Activated CD8-positive, alpha-beta memory T cell treated with anti-CD3 and anti-CD28 coated beads for 4 hours (primary cell): ENCODE results near the gene DOCK2.
"Not testable (repeated sequence)": the region's sequence is repeated elsewhere in the genome, so short reads cannot be mapped to it uniquely, and the experiment has no call there.

Experiments
- DNase-seq, 2 donors: peaks; one replicate each; pipeline ENCODE4 v3.0.0-alpha.2; 2020; ENCODE audit warnings: low read depth in 2 of 2

DOCK2 gene

DNA sequence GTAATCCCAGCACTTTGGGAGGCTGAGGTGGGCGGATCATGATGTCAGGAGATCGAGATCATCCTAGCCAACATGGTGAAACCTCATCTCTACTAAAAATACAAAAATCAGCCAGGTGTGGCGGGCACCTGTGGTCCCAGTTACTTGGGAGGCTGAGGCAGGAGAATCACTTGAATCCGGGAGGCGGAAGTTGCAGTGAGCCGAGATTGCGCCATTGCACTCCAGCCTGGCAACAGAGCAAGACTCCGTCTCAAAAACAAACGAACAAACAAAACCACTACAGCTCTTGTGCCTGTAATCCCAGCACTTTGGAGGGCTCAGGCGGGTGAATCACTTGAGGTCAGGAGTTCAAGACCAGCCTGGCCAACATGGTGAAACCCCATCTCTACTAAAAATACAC is 457.3 kb downstream of the DOCK2 start:
- not testable (repeated sequence) for DNase-seq

DNA sequence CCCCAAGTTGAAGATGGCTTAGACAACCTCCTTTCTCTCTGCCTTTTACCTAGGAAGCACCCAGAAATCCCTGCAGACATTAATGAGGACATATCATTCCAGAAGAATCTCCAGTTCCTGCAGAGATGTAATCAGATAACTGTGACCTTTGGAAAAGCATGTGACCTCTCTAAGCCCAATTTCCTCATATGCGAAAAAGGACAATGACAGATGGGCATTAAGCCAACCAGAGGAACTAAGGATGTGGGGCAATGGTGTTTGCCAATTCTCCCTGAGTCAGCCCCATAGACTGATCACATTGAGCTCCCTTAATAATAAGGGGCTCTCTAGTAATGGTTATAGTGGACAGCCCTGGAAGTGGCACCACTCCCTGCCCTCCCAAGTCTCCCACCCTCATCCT is 458.6 kb downstream of the DOCK2 start:
- DNase-seq: no peak

DNA sequence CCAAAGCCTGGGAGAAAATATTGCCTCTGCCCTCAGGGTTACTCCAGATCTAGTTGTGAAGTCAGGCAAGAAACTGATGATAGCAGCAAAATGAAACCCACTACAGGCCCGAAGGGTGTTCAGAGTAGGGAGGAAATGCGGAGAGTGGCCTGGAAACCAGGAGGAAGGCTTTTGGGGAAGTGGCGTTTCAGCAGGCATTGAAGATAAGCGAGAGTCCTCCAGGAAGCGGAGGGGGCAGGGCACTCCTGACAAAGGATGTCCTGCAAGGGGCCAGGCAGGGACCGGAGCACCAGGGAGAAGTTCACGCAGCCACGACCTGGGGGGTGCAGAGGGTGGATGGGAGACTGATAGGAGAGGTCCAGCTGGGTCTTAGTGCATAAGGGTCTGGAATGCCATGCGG is 460.9 kb downstream of the DOCK2 start:
- no peak for DNase-seq

DNA sequence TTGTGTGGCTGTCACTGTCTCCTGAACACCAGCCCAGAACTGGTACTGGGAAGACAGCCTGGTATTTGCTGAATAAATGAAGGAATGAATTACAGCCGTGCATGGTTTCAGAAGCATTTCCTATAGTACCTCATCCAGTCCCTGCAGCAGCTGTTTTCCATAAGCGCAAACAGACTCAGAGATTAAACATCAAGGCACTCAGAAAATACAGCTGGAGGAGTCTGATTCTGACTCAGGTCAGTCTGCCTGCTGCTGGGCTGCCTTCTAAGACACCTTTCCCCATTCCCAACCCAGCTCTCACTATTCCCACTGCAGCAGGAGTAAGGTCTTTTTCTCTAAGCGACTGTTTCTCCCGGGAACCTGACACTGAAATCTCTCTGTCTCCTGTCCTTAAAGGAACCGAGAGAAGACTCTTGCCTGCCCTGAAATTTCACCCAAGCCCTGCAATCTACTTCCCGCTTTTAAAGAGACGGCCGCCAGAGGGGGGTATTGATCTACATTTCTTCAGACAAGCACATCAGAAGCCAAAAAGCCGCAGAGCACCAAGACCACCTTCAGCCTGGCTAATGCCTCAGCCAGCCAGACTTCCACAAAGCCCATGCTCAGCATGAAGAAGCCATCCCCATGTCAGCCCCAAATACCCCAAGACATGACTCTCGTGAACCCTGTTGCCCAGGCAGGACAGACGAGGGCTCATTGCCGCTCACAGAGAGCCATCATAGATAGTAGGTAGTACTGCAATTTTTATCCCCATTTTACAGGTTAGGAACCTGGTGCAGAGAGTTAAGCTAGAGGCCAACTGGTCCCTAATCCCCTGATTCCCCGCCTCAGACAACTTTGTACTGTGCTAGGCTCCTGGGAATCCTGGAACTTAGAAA is 463.2 kb downstream of the DOCK2 start:
- DNase-seq: peak; percentile 33 to 37

- no peak for DNase-seq
Measured at GRCh38 chr5:170103447-170103846, 466.4 kb downstream of the DOCK2 start.

- no peak for DNase-seq
Measured at GRCh38 chr5:170104299-170104698, 467.2 kb downstream of the DOCK2 start.

DNA sequence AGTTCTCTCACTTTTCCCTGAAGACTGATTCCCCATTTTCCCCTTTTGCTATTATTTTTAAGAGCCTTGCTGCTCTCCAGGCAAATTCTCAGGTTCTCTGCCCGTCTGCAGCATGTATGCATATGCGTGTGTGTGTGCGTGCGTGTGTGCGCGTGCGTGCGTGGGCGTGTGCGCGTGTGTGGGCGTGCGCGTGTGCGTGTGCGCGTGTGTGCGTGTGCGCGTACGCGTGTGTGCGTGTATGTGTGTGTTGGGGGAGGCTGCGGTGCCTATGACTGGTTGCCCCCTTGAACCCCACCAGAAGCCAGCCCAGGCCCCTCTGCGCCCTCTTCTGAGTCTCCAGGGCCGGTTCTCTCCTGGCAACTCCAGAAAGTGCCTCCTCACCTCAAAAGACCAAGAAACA is 467.6 kb downstream of the DOCK2 start:
- DNase-seq: no peak

DNA sequence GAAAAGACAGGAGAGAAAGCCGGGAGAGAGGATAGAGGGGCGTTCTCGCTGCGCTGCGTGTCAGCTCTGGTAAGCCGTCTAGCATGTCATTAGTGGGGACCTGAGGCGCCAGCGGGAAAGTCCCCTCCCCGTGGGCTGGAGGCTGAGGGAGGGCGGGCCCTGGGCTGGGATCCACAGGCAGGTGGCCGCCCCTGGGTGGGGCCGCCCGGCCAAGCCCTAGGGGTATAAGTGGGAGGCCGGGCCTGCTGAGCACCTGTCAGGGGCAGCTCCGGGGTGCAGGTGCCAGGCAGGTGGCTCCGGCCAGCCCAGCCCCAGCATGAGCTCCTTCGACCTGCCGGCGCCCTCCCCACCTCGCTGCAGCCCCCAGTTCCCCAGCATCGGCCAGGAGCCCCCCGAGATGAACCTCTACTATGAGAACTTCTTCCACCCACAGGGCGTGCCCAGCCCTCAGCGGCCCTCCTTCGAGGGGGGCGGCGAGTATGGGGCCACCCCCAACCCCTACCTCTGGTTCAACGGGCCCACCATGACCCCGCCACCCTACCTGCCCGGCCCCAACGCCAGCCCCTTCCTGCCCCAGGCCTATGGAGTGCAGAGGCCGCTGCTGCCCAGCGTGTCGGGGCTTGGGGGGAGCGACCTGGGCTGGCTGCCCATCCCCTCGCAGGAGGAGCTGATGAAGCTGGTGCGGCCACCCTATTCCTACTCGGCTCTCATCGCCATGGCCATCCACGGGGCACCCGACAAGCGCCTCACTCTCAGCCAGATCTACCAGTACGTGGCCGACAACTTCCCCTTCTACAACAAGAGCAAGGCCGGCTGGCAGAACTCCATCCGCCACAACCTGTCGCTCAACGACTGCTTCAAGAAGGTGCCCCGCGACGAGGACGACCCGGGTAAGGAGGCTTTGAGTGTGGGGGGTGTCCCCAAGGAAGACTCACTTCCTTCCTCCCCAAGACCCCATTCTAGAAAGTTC is 468.9 kb downstream of the DOCK2 start, which contains the start of gene FOXI1:
TSS of gene FOXI1 (plus strand) at position 256 of the 970 bp plus-strand sequence. CDS start at position 317, 61 bp downstream.
- no peak for DNase-seq

DNA sequence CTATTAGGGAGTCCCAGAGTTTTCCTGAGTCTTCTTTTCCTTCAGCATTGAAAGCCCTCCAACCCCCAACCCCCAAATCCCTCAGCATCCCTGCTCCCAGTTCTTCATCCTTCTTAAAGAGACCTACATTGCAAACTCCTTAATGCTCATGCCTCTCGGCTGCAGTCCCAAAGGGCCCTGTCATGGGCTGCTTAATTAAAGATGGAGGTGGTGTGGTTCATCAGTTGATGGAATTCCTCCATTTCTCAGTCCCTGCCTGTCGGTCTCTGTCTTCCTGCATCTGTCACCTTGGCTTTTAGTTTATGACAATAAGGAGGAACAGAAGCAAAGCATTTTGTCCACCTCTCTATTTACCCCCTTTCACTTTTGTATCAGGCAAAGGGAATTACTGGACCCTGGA is 470.6 kb downstream of the DOCK2 start:
- DNase-seq: no peak

GRCh38 chr5:170108266-170108785 is 471.3 kb downstream of the DOCK2 start:
- DNase-seq: no peak

DNA sequence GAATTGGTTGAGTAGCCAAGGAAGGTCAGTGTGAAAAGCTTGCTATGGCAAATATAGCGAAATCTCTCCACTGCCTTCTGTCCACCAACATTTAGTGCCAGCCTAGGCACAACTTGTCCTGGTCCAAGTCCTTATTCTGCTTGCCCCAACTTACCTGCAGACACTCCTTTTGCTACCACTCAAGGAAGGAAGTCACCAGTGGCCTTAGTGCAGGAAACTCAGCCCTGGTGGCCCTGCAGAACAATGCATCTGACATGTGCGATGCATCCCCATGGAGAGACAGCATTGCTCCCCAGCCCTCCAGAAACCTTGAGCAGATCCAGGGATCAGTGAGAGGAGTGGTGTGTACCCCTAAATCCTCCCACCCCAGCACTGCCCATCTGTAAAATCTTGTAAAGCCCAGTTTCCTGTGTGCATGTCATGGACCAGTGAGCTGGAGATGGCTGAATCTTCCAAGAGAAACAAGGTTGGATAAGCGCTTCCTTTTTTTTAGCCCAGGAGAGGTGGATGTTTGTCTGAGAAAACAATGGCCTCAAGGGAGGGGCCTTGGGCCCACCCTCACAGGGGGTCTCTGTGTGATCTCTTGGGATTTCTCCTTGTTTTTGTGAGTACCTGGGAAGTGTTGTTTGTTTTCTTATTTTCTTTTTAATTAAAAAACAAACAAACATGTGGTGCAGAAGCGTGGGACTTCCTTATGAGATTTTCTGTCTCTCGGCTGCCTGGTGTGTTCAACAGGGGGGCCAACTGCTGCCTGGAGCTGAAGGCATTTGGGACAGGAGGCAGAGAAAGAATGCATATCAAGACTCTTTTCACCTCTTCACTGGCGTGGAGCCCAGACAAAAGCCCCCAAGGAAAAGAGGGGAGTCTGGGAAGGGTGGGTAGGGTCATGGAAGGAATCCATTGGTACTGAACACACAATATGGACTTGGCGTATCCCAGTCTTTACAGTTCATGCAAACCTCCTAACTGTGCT is 472.3 kb downstream of the DOCK2 start:
- DNase-seq: no peak

DNA sequence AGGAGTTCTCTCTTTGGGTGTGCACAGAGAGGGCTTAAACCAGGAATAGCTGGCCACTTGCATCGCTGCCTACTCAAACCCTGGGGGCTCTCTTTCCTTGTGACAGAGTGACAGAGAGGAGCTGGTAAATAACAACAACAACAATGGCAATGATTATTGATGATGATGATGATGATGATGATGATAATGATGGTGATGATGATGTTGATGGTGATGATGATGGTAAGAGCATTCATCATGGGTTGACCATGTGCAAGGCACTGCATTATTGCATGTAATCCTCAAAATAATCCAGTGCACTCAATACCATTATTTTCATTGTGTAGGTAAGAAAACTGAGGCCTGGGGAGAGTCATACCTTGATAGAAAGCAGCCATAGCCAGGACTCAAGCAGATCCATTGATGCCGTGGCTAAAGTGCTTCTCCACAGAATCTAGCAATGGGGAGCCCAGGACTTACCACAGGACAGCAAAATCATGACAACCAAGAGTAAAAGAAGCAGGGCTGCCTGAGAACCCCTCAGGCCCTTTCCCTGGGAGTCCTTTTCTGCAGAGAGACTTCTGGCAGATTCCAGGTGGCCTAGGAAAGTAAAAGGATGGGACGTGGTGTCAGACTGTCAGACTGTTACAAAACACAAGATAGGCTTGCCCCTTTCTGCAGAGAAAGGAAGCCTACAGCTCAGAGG is 473.5 kb downstream of the DOCK2 start:
- no peak for DNase-seq

- no peak for DNase-seq
Measured at GRCh38 chr5:170111088-170111785, 474.2 kb downstream of the DOCK2 start.

- no peak for DNase-seq
Measured at GRCh38 chr5:170112876-170113521, 475.9 kb downstream of the DOCK2 start.

DNA sequence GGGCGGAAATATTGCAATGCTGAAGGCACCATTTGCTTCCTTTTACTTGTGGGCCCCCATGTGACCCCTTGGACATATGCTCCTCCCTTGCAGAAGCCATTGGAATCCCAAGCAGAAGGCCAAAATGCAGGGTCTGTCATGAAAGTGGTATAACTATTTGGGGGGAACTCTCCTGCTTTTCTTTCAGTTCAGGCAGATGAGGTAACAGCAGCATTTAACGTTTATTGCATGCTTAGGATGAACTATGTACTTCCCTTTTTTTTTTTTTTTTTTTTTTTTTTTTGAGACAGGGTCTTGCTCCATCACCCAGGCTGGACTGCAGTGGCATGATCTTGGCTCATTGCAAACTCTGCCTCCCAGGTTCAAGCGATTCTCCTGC is 476.4 kb downstream of the DOCK2 start:
- no peak for DNase-seq

- no peak for DNase-seq
Measured at GRCh38 chr5:170114271-170114670, 477.2 kb downstream of the DOCK2 start.

- DNase-seq: no peak
Measured at GRCh38 chr5:170115925-170116324, 478.9 kb downstream of the DOCK2 start.

GRCh38 chr5:170117736-170118135 is 480.7 kb downstream of the DOCK2 start:
- no peak for DNase-seq

DNA sequence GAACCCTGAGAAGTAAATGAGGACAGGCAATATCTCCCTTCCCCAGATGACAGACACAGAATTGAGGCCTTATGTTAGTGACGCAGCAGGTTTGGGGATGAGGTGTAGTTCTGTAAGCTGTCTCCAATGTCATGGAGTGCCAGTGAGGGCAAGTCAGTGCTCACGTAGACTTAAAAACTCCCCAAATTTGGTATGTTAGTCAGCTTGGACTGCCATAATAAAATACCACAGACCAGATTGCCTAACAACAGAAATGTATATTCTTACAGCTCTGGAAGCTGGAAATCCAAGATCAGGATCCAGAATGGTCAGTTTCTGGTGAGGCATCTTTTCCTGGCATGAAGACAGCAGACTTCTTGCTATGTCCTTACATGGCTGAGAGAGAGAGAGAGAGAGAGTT is 483.5 kb downstream of the DOCK2 start:
- DNase-seq: no peak
